Mesothelial cell of epicardium (in vitro differentiated cells): ENCODE data around the gene MAGEA4. TPM values are rescaled to one million over a fixed set of nuclear protein-coding genes. Genes with fewer than 3 reads are reported as not detected.

Experiments
- DNase-seq, 2 experiments: peaks; one replicate each; pipeline ENCODE4 v3.0.0; 2021; ENCODE audit warnings: low spot score in 2 of 2; ENCODE audit not compliant: unreplicated experiment in 2 of 2
- H3K27ac Mint-ChIP-seq: 2 replicates; pipeline ENCODE4 v1.8.0; 2021; ENCODE audit warnings: mixed read lengths
- H3K27me3 Mint-ChIP-seq: 2 replicates; pipeline ENCODE4 v1.8.0; 2021; ENCODE audit warnings: low read depth, mixed read lengths
- H3K36me3 Mint-ChIP-seq: 2 replicates; pipeline ENCODE4 v1.8.0; 2021; ENCODE audit warnings: mixed read lengths
- H3K4me1 Mint-ChIP-seq: 2 replicates; pipeline ENCODE4 v1.8.0; 2021; ENCODE audit warnings: mixed read lengths
- H3K4me3 Mint-ChIP-seq: 2 replicates; pipeline ENCODE4 v1.8.0; 2021; ENCODE audit warnings: mild to moderate bottlenecking, moderate library complexity, mixed read lengths
- H3K9me3 Mint-ChIP-seq: 2 replicates; pipeline ENCODE4 v1.8.0; 2021; ENCODE audit warnings: mixed read lengths
- CTCF ChIP-seq: fragments of 200-600 bp; sonication (generic); IDR thresholded peaks from one replicate; pipeline ENCODE4 v1.5.0; 2021; ENCODE audit warnings: antibody characterized with exemption; ENCODE audit not compliant: unreplicated experiment
- total RNA-seq: library from RNA; stranded (reverse); gene quantifications from 3 replicates; pipeline ENCODE4 v1.2.1, GENCODE V29; 2021

MAGEA4 gene
- total RNA-seq, 1 donor from 2014 or later = not detected

- DNase-seq = no peak
- Mint-ChIP-seq H3K4me3 (no peak overlapping the region), H3K36me3 (no peaks in the 10 kb centered on the region), H3K27ac (no peak overlapping the region), H3K9me3 (no peaks in the 10 kb centered on the region), H3K4me1 (no peaks in the 10 kb centered on the region), H3K27me3 (no peaks in the 10 kb centered on the region)
- no peak for TF ChIP-seq CTCF
These were observed 6.9 kb downstream of the MAGEA4 start for GRCh38 chrX:151919610-151920009.

GRCh38 chrX:151920101-151920500 lies 7.4 kb downstream of the MAGEA4 start:
- no peak overlapping the region for H3K27ac Mint-ChIP-seq
- H3K9me3 Mint-ChIP-seq = peaks cover 2% of the 10 kb centered on the region
- no peak for DNase-seq
- H3K4me1 Mint-ChIP-seq = no peaks in the 10 kb centered on the region
- TF ChIP-seq CTCF = no peak
- no peak overlapping the region for H3K4me3 Mint-ChIP-seq
- no peaks in the 10 kb centered on the region for H3K36me3 Mint-ChIP-seq
- no peaks in the 10 kb centered on the region for H3K27me3 Mint-ChIP-seq

GRCh38 chrX:151920530-151920929 lies 7.8 kb downstream of the MAGEA4 start:
- H3K4me1 Mint-ChIP-seq = no peaks in the 10 kb centered on the region
- peaks cover 6% of the 10 kb centered on the region for H3K9me3 Mint-ChIP-seq
- no peak for TF ChIP-seq CTCF
- no peak for DNase-seq
- H3K4me3 Mint-ChIP-seq = no peak overlapping the region
- H3K27ac Mint-ChIP-seq = no peak overlapping the region
- H3K27me3 Mint-ChIP-seq = no peaks in the 10 kb centered on the region
- H3K36me3 Mint-ChIP-seq = no peaks in the 10 kb centered on the region

- Mint-ChIP-seq H3K27ac (no peak overlapping the region), H3K27me3 (no peaks in the 10 kb centered on the region), H3K36me3 (no peaks in the 10 kb centered on the region), H3K4me3 (no peak overlapping the region), H3K4me1 (no peaks in the 10 kb centered on the region), H3K9me3 (peaks cover 7% of the 10 kb centered on the region)
- no peak for TF ChIP-seq CTCF
- no peak for DNase-seq
These were observed 8.6 kb downstream of the MAGEA4 start for GRCh38 chrX:151921292-151921691.

- Mint-ChIP-seq H3K4me1 (no peaks in the 10 kb centered on the region), H3K27ac (no peak overlapping the region), H3K4me3 (no peak overlapping the region), H3K36me3 (no peaks in the 10 kb centered on the region), H3K27me3 (no peaks in the 10 kb centered on the region), H3K9me3 (peaks cover 10% of the 10 kb centered on the region)
- no peak for DNase-seq
- TF ChIP-seq CTCF = no peak
These were observed 9.2 kb downstream of the MAGEA4 start for GRCh38 chrX:151921866-151922265.

- H3K9me3 Mint-ChIP-seq = peaks cover 10% of the 10 kb centered on the region
- no peak overlapping the region for H3K27ac Mint-ChIP-seq
- H3K4me1 Mint-ChIP-seq = no peaks in the 10 kb centered on the region
- TF ChIP-seq CTCF = no peak
- H3K36me3 Mint-ChIP-seq = no peaks in the 10 kb centered on the region
- DNase-seq = no peak
- no peaks in the 10 kb centered on the region for H3K27me3 Mint-ChIP-seq
- H3K4me3 Mint-ChIP-seq = no peak overlapping the region
These were observed 10.0 kb downstream of the MAGEA4 start for GRCh38 chrX:151922692-151923091.
